Sigmoid colon (tissue), 4 donors: ENCODE results near the gene CABP2.

Experiments used
- CTCF ChIP-seq, 4 experiments: fragments of 450-650 bp in 3 of 4; fragments of 200-600 bp in 1 of 4; IDR thresholded peaks; one replicate each; pipeline ENCODE4 v1.5.1; 2016 to 2019; ENCODE audit warnings: antibody characterized with exemption in 4 of 4, mild to moderate bottlenecking in 3 of 4, moderate library complexity in 2 of 4
- POLR2A ChIP-seq, 2 donors: fragments of 450-650 bp; IDR thresholded peaks; one replicate each; pipeline ENCODE4 v1.6.1; 2016; ENCODE audit warnings: antibody characterized with exemption in 2 of 2, mild to moderate bottlenecking in 2 of 2, moderate library complexity in 2 of 2
- POLR2AphosphoS5 ChIP-seq, 4 donors: sonication (generic); formaldehyde crosslinking; IDR thresholded peaks; one replicate each; pipeline ENCODE4 v1.6.1; 2017; ENCODE audit warnings: antibody characterized with exemption in 4 of 4

- TF ChIP-seq CTCF (IDR thresholded peaks at IDR 0.05), result no peak
- no peak for TF ChIP-seq POLR2A (IDR thresholded peaks at IDR 0.05)
- no peak for TF ChIP-seq POLR2AphosphoS5 (IDR thresholded peaks at IDR 0.05)
These were observed 10.9 kb upstream of the CABP2 start for GRCh38 chr11:67534070-67534679.
